Measurements from ENCODE around the gene SYT8. TPM values are rescaled to one million over a fixed set of nuclear protein-coding genes. Genes with fewer than 3 reads are reported as not detected.
"Not testable (repeated sequence)": the region's sequence is repeated elsewhere in the genome, so short reads cannot be mapped to it uniquely, and the experiment has no call there.

SYT8 gene
- under 0.01 TPM in 1 of 2 replicates, not detected in the other for total RNA-seq (2012; rRNA removed)

GRCh38 chr11:1834779-1835670, at the start of gene SYT8:
Gene SYT8, plus strand, starts transcription at chr11:1834990. Its CDS starts 116 bp downstream, at chr11:1835106.
- H3K36me3 ChIP-seq (ENCODE audit: insufficient read depth, low read length) = no peaks in the 10 kb centered on the region
- no peaks in the 10 kb centered on the region for H3K9me3 ChIP-seq (replicated peaks; ENCODE audit: low read length)
- peaks cover 17% of the 10 kb centered on the region for H3K4me1 ChIP-seq (ENCODE audit: control insufficient read depth, insufficient read depth, low read length)
- no peak within 1 kb of the TSS for H3K4me3 ChIP-seq (ENCODE audit: low read length)
- H3K27me3 ChIP-seq (ENCODE audit: control insufficient read depth, insufficient read depth, low read length) = no peaks in the 10 kb centered on the region
- H3K9ac ChIP-seq (ENCODE audit: low read depth, low read length) = no peak within 1 kb of the TSS
- no peak within 1 kb of the TSS for H3K4me2 ChIP-seq (ENCODE audit: low read length)

- H3K9me3 ChIP-seq (replicated peaks; ENCODE audit: low read length) = no peaks in the 10 kb centered on the region
- no peak overlapping the region for H3K9ac ChIP-seq (ENCODE audit: low read depth, low read length)
- peaks cover 13% of the 10 kb centered on the region for H3K27me3 ChIP-seq (ENCODE audit: control insufficient read depth, insufficient read depth, low read length)
- no peaks in the 10 kb centered on the region for H3K36me3 ChIP-seq (ENCODE audit: insufficient read depth, low read length)
- no peaks in the 10 kb centered on the region for H3K4me1 ChIP-seq (ENCODE audit: control insufficient read depth, insufficient read depth, low read length)
- H3K4me2 ChIP-seq (ENCODE audit: low read length) = no peak overlapping the region
- H3K4me3 ChIP-seq (ENCODE audit: low read length) = no peak overlapping the region
These were observed 48.9 kb upstream of the SYT8 start for GRCh38 chr11:1785749-1786413.

- Histone ChIP-seq H3K9me3 (replicated peaks; ENCODE audit: low read length) (no peaks in the 10 kb centered on the region), H3K4me1 (ENCODE audit: control insufficient read depth, insufficient read depth, low read length) (no peaks in the 10 kb centered on the region), H3K36me3 (ENCODE audit: insufficient read depth, low read length) (no peaks in the 10 kb centered on the region), H3K27me3 (ENCODE audit: control insufficient read depth, insufficient read depth, low read length) (peaks cover 11% of the 10 kb centered on the region), H3K9ac (ENCODE audit: low read depth, low read length) (no peak overlapping the region), H3K4me3 (ENCODE audit: low read length) (no peak overlapping the region), H3K4me2 (ENCODE audit: low read length) (no peak overlapping the region)
These were observed 48.3 kb upstream of the SYT8 start for GRCh38 chr11:1786466-1786865.

- H3K36me3 ChIP-seq (ENCODE audit: insufficient read depth, low read length) = no peaks in the 10 kb centered on the region
- no peaks in the 10 kb centered on the region for H3K9me3 ChIP-seq (replicated peaks; ENCODE audit: low read length)
- H3K4me2 ChIP-seq (ENCODE audit: low read length) = no peak overlapping the region
- H3K9ac ChIP-seq (ENCODE audit: low read depth, low read length) = no peak overlapping the region
- no peaks in the 10 kb centered on the region for H3K4me1 ChIP-seq (ENCODE audit: control insufficient read depth, insufficient read depth, low read length)
- H3K27me3 ChIP-seq (ENCODE audit: control insufficient read depth, insufficient read depth, low read length) = peaks cover 30% of the 10 kb centered on the region
- H3K4me3 ChIP-seq (ENCODE audit: low read length) = no peak overlapping the region
These were observed 42.9 kb upstream of the SYT8 start for GRCh38 chr11:1791912-1792311.

GRCh38 chr11:1792461-1792860, 42.3 kb upstream of the SYT8 start:
- Histone ChIP-seq H3K4me1 (ENCODE audit: control insufficient read depth, insufficient read depth, low read length) (no peaks in the 10 kb centered on the region), H3K27me3 (ENCODE audit: control insufficient read depth, insufficient read depth, low read length) (peaks cover 31% of the 10 kb centered on the region), H3K4me3 (ENCODE audit: low read length) (no peak overlapping the region), H3K36me3 (ENCODE audit: insufficient read depth, low read length) (no peaks in the 10 kb centered on the region), H3K4me2 (ENCODE audit: low read length) (no peak overlapping the region), H3K9me3 (replicated peaks; ENCODE audit: low read length) (no peaks in the 10 kb centered on the region), H3K9ac (ENCODE audit: low read depth, low read length) (no peak overlapping the region)

- no peaks in the 10 kb centered on the region for H3K36me3 ChIP-seq (ENCODE audit: insufficient read depth, low read length)
- no peak overlapping the region for H3K9ac ChIP-seq (ENCODE audit: low read depth, low read length)
- peak overlapping the region; percentile 20 for H3K4me3 ChIP-seq (ENCODE audit: low read length)
- H3K4me2 ChIP-seq (ENCODE audit: low read length) = peak overlapping the region; percentile 58
- peaks cover 32% of the 10 kb centered on the region for H3K27me3 ChIP-seq (ENCODE audit: control insufficient read depth, insufficient read depth, low read length)
- no peaks in the 10 kb centered on the region for H3K9me3 ChIP-seq (replicated peaks; ENCODE audit: low read length)
- no peaks in the 10 kb centered on the region for H3K4me1 ChIP-seq (ENCODE audit: control insufficient read depth, insufficient read depth, low read length)
These were observed 41.7 kb upstream of the SYT8 start for GRCh38 chr11:1793081-1793480.

GRCh38 chr11:1796413-1797011, 38.3 kb upstream of the SYT8 start:
- Histone ChIP-seq H3K9me3 (replicated peaks; ENCODE audit: low read length) (no peaks in the 10 kb centered on the region), H3K4me2 (ENCODE audit: low read length) (no peak overlapping the region), H3K36me3 (ENCODE audit: insufficient read depth, low read length) (no peaks in the 10 kb centered on the region), H3K4me3 (ENCODE audit: low read length) (no peak overlapping the region), H3K27me3 (ENCODE audit: control insufficient read depth, insufficient read depth, low read length) (peaks cover 35% of the 10 kb centered on the region), H3K9ac (ENCODE audit: low read depth, low read length) (no peak overlapping the region), H3K4me1 (ENCODE audit: control insufficient read depth, insufficient read depth, low read length) (no peaks in the 10 kb centered on the region)

GRCh38 chr11:1797391-1798125, 37.2 kb upstream of the SYT8 start:
- no peak overlapping the region for H3K9ac ChIP-seq (ENCODE audit: low read depth, low read length)

GRCh38 chr11:1803246-1803645, 31.5 kb upstream of the SYT8 start:
- Histone ChIP-seq H3K4me3 (ENCODE audit: low read length) (no peak overlapping the region), H3K9ac (ENCODE audit: low read depth, low read length) (no peak overlapping the region), H3K36me3 (ENCODE audit: insufficient read depth, low read length) (no peaks in the 10 kb centered on the region), H3K9me3 (replicated peaks; ENCODE audit: low read length) (no peaks in the 10 kb centered on the region), H3K4me1 (ENCODE audit: control insufficient read depth, insufficient read depth, low read length) (no peaks in the 10 kb centered on the region), H3K27me3 (ENCODE audit: control insufficient read depth, insufficient read depth, low read length) (peaks cover 30% of the 10 kb centered on the region), H3K4me2 (ENCODE audit: low read length) (no peak overlapping the region)

More at GRCh38 chr11:1797391-1798125, 37.2 kb upstream of the SYT8 start:
- Histone ChIP-seq H3K4me1 (ENCODE audit: control insufficient read depth, insufficient read depth, low read length) (no peaks in the 10 kb centered on the region), H3K36me3 (ENCODE audit: insufficient read depth, low read length) (no peaks in the 10 kb centered on the region), H3K9me3 (replicated peaks; ENCODE audit: low read length) (no peaks in the 10 kb centered on the region), H3K4me3 (ENCODE audit: low read length) (no peak overlapping the region), H3K27me3 (ENCODE audit: control insufficient read depth, insufficient read depth, low read length) (peaks cover 29% of the 10 kb centered on the region), H3K4me2 (ENCODE audit: low read length) (no peak overlapping the region)

GRCh38 chr11:1803835-1804519, 30.8 kb upstream of the SYT8 start:
- not testable (repeated sequence) for H3K9ac ChIP-seq (ENCODE audit: low read depth, low read length); H3K36me3 ChIP-seq (ENCODE audit: insufficient read depth, low read length); H3K9me3 ChIP-seq (replicated peaks; ENCODE audit: low read length); H3K4me2 ChIP-seq (ENCODE audit: low read length); H3K4me3 ChIP-seq (ENCODE audit: low read length); H3K4me1 ChIP-seq (ENCODE audit: control insufficient read depth, insufficient read depth, low read length)
- H3K27me3 ChIP-seq (ENCODE audit: control insufficient read depth, insufficient read depth, low read length) = peaks cover 30% of the 10 kb centered on the region
